Subcutaneous abdominal adipose tissue (tissue), 5 donors: ENCODE results near the gene TAF1.
"Not testable (repeated sequence)": the region's sequence is repeated elsewhere in the genome, so short reads cannot be mapped to it uniquely, and the experiment has no call there.

Source experiments
- H3K27ac ChIP-seq: one replicate; pipeline ENCODE4 v1.7.0; 2013; ENCODE audit warnings: low read depth, mild to moderate bottlenecking, inconsistent platforms, low read length, moderate library complexity
- H3K27me3 ChIP-seq, 5 donors: one replicate each; pipeline ENCODE4 v1.7.0; 2013; ENCODE audit warnings: low read length in 5 of 5, inconsistent platforms in 1 of 5; ENCODE audit not compliant: control insufficient read depth in 5 of 5, insufficient read depth in 4 of 5
- H3K36me3 ChIP-seq, 5 donors: one replicate each; pipeline ENCODE4 v1.7.0; 2013; ENCODE audit warnings: low read length in 5 of 5; ENCODE audit not compliant: control insufficient read depth in 5 of 5, insufficient read depth in 5 of 5
- H3K4me1 ChIP-seq, 5 donors: one replicate each; pipeline ENCODE4 v1.7.0; 2013; ENCODE audit warnings: low read length in 5 of 5, mild to moderate bottlenecking in 3 of 5, moderate library complexity in 1 of 5; ENCODE audit not compliant: control insufficient read depth in 5 of 5, insufficient read depth in 5 of 5
- H3K4me3 ChIP-seq, 5 donors: one replicate each; pipeline ENCODE4 v1.7.0; 2013; ENCODE audit warnings: low read length in 5 of 5, low read depth in 1 of 5
- H3K9ac ChIP-seq, 5 donors: one replicate each; pipeline ENCODE4 v1.7.0; 2013; ENCODE audit warnings: low read length in 5 of 5, mild to moderate bottlenecking in 4 of 5, moderate library complexity in 3 of 5
- H3K9me3 ChIP-seq, 5 donors: one replicate each; pipeline ENCODE4 v1.7.0; 2013; ENCODE audit warnings: low read length in 5 of 5; ENCODE audit not compliant: control insufficient read depth in 5 of 5
- donor health status: healthy.
- donor health status: healthy.
- donor health status: healthy.
- donor health status: healthy.
- donor health status: healthy.

TAF1 gene

DNA sequence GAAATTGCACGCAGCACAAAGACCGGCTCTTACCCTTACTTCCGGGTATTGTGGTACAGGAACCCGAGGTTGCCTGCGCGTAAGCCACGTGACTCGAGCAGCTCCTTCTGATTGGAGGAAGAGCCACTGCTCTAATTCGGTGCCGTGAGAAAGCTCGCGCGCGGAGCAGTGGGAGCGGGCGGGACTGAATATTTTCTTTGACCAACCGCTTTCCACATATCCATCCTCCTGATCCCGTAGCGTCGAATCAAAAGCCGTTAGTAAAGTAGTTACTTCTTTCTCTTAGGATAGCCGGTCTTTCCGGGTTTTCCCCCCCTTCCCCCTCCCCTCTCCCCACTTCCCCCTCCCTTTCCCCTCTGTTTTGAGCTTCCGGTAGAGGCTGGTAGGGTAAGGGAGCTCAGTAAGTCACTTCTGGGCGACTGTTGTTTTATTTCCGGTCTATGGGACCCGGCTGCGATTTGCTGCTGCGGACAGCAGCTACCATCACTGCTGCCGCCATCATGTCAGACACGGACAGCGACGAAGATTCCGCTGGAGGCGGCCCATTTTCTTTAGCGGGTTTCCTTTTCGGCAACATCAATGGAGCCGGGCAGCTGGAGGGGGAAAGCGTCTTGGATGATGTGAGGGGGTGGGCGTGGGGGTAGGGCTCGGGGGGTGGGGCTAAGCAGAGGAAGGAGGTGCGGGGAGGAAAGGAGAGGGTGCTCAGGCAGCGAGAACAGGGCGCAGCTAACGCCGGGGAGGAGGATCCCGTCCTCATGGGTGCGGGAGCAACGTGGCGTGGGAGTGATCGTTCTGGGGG lies at the start of gene TAF1:
Gene TAF1 (plus strand): TSS at position 483 of the 799 bp plus-strand sequence. CDS start 18 bp downstream, at position 501.
- Histone ChIP-seq H3K4me1 (peaks cover 4 to 25% (median 18%) of the 10 kb centered on the region in 5 donors), H3K4me3 (peak within 1 kb of the TSS; percentile 71 to 94 (median 85)), H3K27ac (peak within 1 kb of the TSS; percentile 88), H3K9me3 (peaks cover 0 to 6% (median 0%) of the 10 kb centered on the region in 5 donors), H3K9ac (peak within 1 kb of the TSS; percentile 66 to 92 (median 84)), H3K27me3 (peaks cover 0 to 4% (median 2%) of the 10 kb centered on the region in 5 donors), H3K36me3 (peaks cover 0 to 11% (median 4%) of the 10 kb centered on the region in 5 donors)

DNA sequence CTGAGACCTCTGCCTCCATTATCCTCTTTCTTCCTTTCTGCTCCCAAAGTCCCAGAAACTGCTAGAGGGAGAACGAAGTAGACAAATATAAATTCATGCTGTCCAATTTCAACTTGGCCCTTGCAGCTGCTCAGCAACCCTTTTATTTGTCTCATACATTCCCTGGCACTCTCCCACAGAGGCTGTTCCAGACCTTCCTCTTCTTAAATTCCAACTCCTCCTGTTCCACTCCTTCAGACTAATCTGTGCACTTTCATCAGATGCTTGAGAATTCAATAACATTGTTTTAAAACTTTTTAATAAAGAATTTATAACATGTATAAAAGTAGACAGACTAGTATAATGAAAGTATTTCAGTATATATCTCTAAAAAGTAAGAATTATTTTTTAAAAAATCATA lies 49.2 kb upstream of the TAF1 start:
- H3K4me3 ChIP-seq, H3K36me3 ChIP-seq, H3K9ac ChIP-seq, H3K4me1 ChIP-seq, H3K9me3 ChIP-seq, H3K27ac ChIP-seq, H3K27me3 ChIP-seq: not testable (repeated sequence)

DNA sequence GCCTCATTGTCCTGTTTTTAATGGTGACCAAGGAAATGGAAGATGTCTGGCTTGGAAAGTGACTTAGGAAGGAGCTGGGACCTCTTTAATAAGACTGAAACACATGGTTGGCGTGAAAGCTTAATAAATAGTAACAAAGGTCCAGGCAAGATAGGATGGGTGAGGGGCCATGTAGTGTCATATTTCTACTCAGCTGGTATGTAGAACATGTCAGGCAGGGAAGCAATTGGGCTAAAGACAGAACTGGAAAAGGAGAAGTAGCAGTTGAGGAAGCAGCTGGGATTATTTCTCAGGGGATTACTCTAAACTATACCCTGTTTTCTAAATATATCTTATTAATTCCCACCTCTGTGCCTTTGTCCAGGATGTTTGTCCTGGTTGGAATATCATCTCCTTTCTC lies 46.0 kb upstream of the TAF1 start:
- Histone ChIP-seq H3K9ac (no peak overlapping the region), H3K27ac (no peak overlapping the region), H3K27me3 (no peaks in the 10 kb centered on the region)

GRCh38 chrX:71321731-71322130 lies 44.4 kb upstream of the TAF1 start:
- Histone ChIP-seq H3K27ac (no peak overlapping the region), H3K9me3 (peaks cover 0 to 7% (median 3%) of the 10 kb centered on the region in 5 donors), H3K27me3 (no peaks in the 10 kb centered on the region), H3K4me3 (no peak overlapping the region), H3K36me3 (no peaks in the 10 kb centered on the region), H3K4me1 (no peaks in the 10 kb centered on the region), H3K9ac (no peak overlapping the region)

More for the DNA sequence above, 46.0 kb upstream of the TAF1 start:
- H3K36me3 ChIP-seq = no peaks in the 10 kb centered on the region
- H3K4me1 ChIP-seq = no peaks in the 10 kb centered on the region
- H3K4me3 ChIP-seq = no peak overlapping the region
- H3K9me3 ChIP-seq = no peaks in the 10 kb centered on the region

DNA sequence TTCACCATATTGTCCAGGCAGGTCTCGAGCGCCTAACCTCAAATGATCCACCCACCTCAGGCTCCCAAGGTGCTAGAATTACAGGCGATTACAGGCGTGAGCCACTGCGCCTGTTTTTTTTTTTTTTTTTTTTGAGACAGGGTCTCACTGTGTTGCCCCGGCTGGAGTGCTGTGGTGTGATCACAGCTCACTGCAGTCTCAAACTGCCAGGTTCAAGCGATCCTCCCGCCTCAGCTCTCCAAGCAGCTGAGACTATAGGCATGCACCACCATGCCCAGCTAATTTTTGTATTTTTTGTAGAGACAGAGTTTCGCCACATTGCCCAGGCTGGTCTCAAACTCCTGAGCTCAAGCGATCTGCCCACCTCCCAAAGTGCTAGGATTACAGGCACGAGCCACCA lies 41.7 kb upstream of the TAF1 start:
- not testable (repeated sequence) for H3K4me1 ChIP-seq, H3K36me3 ChIP-seq, H3K27me3 ChIP-seq, H3K27ac ChIP-seq, H3K9ac ChIP-seq, H3K4me3 ChIP-seq
- peaks cover 0 to 12% (median 8%) of the 10 kb centered on the region in 5 donors for H3K9me3 ChIP-seq

- no peak overlapping the region for H3K9ac ChIP-seq
- no peaks in the 10 kb centered on the region for H3K27me3 ChIP-seq
- no peaks in the 10 kb centered on the region for H3K36me3 ChIP-seq
- peaks cover 0 to 12% (median 8%) of the 10 kb centered on the region in 5 donors for H3K9me3 ChIP-seq
- H3K4me1 ChIP-seq = no peaks in the 10 kb centered on the region
- no peak overlapping the region for H3K27ac ChIP-seq
- H3K4me3 ChIP-seq = no peak overlapping the region
Measured at GRCh38 chrX:71326394-71326793, 39.8 kb upstream of the TAF1 start.

DNA sequence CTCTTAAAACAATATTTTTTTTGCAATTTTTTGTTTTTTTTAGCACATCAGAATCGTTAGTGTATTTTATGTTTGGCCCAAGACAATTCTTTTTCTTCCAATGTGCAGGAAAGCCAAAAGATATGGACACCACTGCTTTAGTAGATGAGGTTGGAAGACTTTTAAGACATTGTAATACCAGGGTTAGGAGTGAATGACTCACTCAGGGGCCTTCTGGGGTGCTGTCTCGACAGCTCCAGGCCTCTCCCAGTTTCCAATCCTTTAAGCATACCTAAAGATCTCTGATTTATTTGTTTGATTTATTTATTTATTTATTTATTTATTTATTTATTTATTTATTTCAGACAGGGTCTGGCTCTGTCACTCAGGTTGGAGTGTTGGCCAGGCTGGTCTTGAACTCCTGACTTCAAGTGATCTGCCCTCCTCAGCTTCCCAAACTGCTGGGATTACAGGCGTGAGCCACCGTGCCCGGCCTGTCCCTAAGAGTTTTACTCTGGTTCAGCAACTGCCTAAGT lies 16.9 kb upstream of the TAF1 start:
- H3K27ac ChIP-seq, H3K9ac ChIP-seq, H3K4me3 ChIP-seq, H3K36me3 ChIP-seq, H3K27me3 ChIP-seq, H3K4me1 ChIP-seq, H3K9me3 ChIP-seq: not testable (repeated sequence)

GRCh38 chrX:71349867-71350266 lies 16.3 kb upstream of the TAF1 start:
- not testable (repeated sequence) for H3K27ac ChIP-seq, H3K27me3 ChIP-seq, H3K4me3 ChIP-seq, H3K9ac ChIP-seq, H3K4me1 ChIP-seq, H3K36me3 ChIP-seq, H3K9me3 ChIP-seq

DNA sequence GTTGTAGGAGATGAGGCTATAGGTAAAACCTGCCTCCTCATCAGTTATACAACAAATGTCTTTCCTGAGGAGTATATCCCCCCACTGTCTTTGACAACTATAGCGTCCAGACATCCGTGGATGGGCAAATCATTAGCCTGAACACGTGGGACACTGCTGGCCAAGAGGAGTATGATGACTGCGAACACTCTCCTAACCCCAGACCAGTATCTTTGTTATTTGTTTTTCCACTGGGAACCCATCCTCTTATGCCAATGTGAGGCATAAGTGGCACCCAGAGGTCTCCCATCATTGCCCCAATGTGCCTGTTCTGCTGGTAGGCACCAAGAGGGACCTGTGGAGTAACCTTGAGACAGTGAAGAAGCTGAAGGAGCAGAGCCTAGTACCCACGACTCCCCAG lies 13.7 kb upstream of the TAF1 start:
- H3K9me3 ChIP-seq, H3K27me3 ChIP-seq, H3K36me3 ChIP-seq, H3K27ac ChIP-seq, H3K4me3 ChIP-seq, H3K9ac ChIP-seq, H3K4me1 ChIP-seq: not testable (repeated sequence)

GRCh38 chrX:71364221-71364620 lies 1.9 kb upstream of the TAF1 start:
- no peak overlapping the region for H3K4me3 ChIP-seq
- peaks cover 4 to 25% (median 18%) of the 10 kb centered on the region in 5 donors for H3K4me1 ChIP-seq
- no peak overlapping the region for H3K9ac ChIP-seq
- H3K9me3 ChIP-seq = peaks cover 0 to 6% (median 0%) of the 10 kb centered on the region in 5 donors
- H3K27ac ChIP-seq = no peak overlapping the region
- peaks cover 0 to 4% (median 0%) of the 10 kb centered on the region in 5 donors for H3K36me3 ChIP-seq
- peaks cover 0 to 4% (median 0%) of the 10 kb centered on the region in 5 donors for H3K27me3 ChIP-seq
